ENCODE data around the gene SMAD5. TPM values are rescaled to one million over a fixed set of nuclear protein-coding genes. Genes with fewer than 3 reads are reported as not detected.
A peak's percentile ranks its signal among the peaks of the same experiment; 100 is the strongest.

SMAD5 gene
- total RNA-seq, 1 donor from 2014 or later: 102 TPM

GRCh38 chr5:136190091-136190720, 57.6 kb downstream of the SMAD5 start:
- no peak overlapping the region for H2AFZ ChIP-seq (replicated peaks)
- peaks cover 19% of the 10 kb centered on the region for H3K4me1 ChIP-seq
- no peak overlapping the region for H3K27ac ChIP-seq
- peak overlapping the region; percentile 37 for H3K4me3 Mint-ChIP-seq
- H3K4me3 ChIP-seq: no peak overlapping the region
- H3K4me2 ChIP-seq: no peak overlapping the region
- peaks cover 32% of the 10 kb centered on the region for H4K20me1 ChIP-seq (ENCODE audit: low read depth)
- no peak overlapping the region for H3K27ac Mint-ChIP-seq
- TF ChIP-seq, protein P1, sequence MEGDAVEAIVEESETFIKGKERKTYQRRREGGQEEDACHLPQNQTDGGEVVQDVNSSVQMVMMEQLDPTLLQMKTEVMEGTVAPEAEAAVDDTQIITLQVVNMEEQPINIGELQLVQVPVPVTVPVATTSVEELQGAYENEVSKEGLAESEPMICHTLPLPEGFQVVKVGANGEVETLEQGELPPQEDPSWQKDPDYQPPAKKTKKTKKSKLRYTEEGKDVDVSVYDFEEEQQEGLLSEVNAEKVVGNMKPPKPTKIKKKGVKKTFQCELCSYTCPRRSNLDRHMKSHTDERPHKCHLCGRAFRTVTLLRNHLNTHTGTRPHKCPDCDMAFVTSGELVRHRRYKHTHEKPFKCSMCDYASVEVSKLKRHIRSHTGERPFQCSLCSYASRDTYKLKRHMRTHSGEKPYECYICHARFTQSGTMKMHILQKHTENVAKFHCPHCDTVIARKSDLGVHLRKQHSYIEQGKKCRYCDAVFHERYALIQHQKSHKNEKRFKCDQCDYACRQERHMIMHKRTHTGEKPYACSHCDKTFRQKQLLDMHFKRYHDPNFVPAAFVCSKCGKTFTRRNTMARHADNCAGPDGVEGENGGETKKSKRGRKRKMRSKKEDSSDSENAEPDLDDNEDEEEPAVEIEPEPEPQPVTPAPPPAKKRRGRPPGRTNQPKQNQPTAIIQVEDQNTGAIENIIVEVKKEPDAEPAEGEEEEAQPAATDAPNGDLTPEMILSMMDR (IDR thresholded peaks at IDR 0.05): no peak
- no peak for TF ChIP-seq EZH2 (IDR thresholded peaks at IDR 0.05)
- TF ChIP-seq EZH2phosphoT487 (IDR thresholded peaks at IDR 0.05): no peak
- H3K9me3 ChIP-seq (ENCODE audit: low read depth): no peaks in the 10 kb centered on the region
- peaks cover 25% of the 10 kb centered on the region for H3K27me3 Mint-ChIP-seq (ENCODE audit: insufficient read depth, low read depth)
- no peaks in the 10 kb centered on the region for H3K79me2 ChIP-seq (ENCODE audit: low read depth)
- H3K27me3 ChIP-seq: peaks cover 59% of the 10 kb centered on the region
- DNase-seq (ENCODE audit: low spot score): no peak
- H3K4me1 Mint-ChIP-seq: peaks cover 12% of the 10 kb centered on the region
- H3F3A ChIP-seq (ENCODE audit: low read depth): peaks cover 18% of the 10 kb centered on the region
- H3K9me3 Mint-ChIP-seq: no peaks in the 10 kb centered on the region
- peaks cover 20% of the 10 kb centered on the region for H3K36me3 Mint-ChIP-seq
- H3K9ac ChIP-seq: no peak overlapping the region
- H3K36me3 ChIP-seq: no peaks in the 10 kb centered on the region

- Histone ChIP-seq H3K4me3 (no peak overlapping the region), H3K79me2 (ENCODE audit: low read depth) (no peaks in the 10 kb centered on the region), H3K4me2 (peak overlapping the region; percentile 95), H3K9me3 (ENCODE audit: low read depth) (no peaks in the 10 kb centered on the region), H4K20me1 (ENCODE audit: low read depth) (peaks cover 32% of the 10 kb centered on the region), H3K4me1 (peaks cover 19% of the 10 kb centered on the region), H2AFZ (replicated peaks) (no peak overlapping the region), H3K9ac (no peak overlapping the region), H3F3A (ENCODE audit: low read depth) (peaks cover 18% of the 10 kb centered on the region), H3K27me3 (peaks cover 62% of the 10 kb centered on the region), H3K27ac (no peak overlapping the region), H3K36me3 (no peaks in the 10 kb centered on the region)
- peaks cover 25% of the 10 kb centered on the region for H3K27me3 Mint-ChIP-seq (ENCODE audit: insufficient read depth, low read depth)
- H3K4me3 Mint-ChIP-seq: peak overlapping the region; percentile 80
- no peaks in the 10 kb centered on the region for H3K9me3 Mint-ChIP-seq
- H3K27ac Mint-ChIP-seq: no peak overlapping the region
- no peak for TF ChIP-seq EZH2phosphoT487 (IDR thresholded peaks at IDR 0.05)
- TF ChIP-seq EZH2 (IDR thresholded peaks at IDR 0.05): no peak
- TF ChIP-seq, protein P1 (IDR thresholded peaks at IDR 0.05): no peak
- peaks cover 16% of the 10 kb centered on the region for H3K4me1 Mint-ChIP-seq
- H3K36me3 Mint-ChIP-seq: peaks cover 18% of the 10 kb centered on the region
- DNase-seq (ENCODE audit: low spot score): no peak
These were observed 58.3 kb downstream of the SMAD5 start for GRCh38 chr5:136190904-136191303.

- Mint-ChIP-seq H3K4me3 (peak overlapping the region; percentile 80), H3K27ac (no peak overlapping the region), H3K27me3 (ENCODE audit: insufficient read depth, low read depth) (peaks cover 25% of the 10 kb centered on the region), H3K36me3 (peaks cover 18% of the 10 kb centered on the region), H3K4me1 (peaks cover 21% of the 10 kb centered on the region), H3K9me3 (no peaks in the 10 kb centered on the region)
- H3K4me2 ChIP-seq: peak overlapping the region; percentile 95
- TF ChIP-seq EZH2phosphoT487 (IDR thresholded peaks at IDR 0.05): no peak
- TF ChIP-seq, protein P1 (IDR thresholded peaks at IDR 0.05): no peak
- TF ChIP-seq EZH2 (IDR thresholded peaks at IDR 0.05): no peak
- peak overlapping the region; percentile 78 for H3K4me3 ChIP-seq
- DNase-seq (ENCODE audit: low spot score): peak; percentile 68
- peaks cover 18% of the 10 kb centered on the region for H3F3A ChIP-seq (ENCODE audit: low read depth)
- peak overlapping the region; percentile 78 for H2AFZ ChIP-seq (replicated peaks)
- H3K27ac ChIP-seq: no peak overlapping the region
- H3K79me2 ChIP-seq (ENCODE audit: low read depth): no peaks in the 10 kb centered on the region
- H3K27me3 ChIP-seq: peaks cover 62% of the 10 kb centered on the region
- H3K9me3 ChIP-seq (ENCODE audit: low read depth): no peaks in the 10 kb centered on the region
- H3K36me3 ChIP-seq: no peaks in the 10 kb centered on the region
- peaks cover 19% of the 10 kb centered on the region for H3K4me1 ChIP-seq
- H4K20me1 ChIP-seq (ENCODE audit: low read depth): peaks cover 32% of the 10 kb centered on the region
- H3K9ac ChIP-seq: no peak overlapping the region
These were observed 58.8 kb downstream of the SMAD5 start for GRCh38 chr5:136191304-136192014.

All from neural progenitor cell (in vitro differentiated cells).